Measurements from ENCODE around the gene VMAC. TPM values are rescaled to one million over a fixed set of nuclear protein-coding genes. Genes with fewer than 3 reads are reported as not detected.

VMAC gene
- total and polyA plus RNA-seq, 9 of the 15 experiments (the other 6 are each of a cell fraction or from before 2014, with no cell fraction given): 0.03 to 3.4 (median 1.1) TPM

DNA sequence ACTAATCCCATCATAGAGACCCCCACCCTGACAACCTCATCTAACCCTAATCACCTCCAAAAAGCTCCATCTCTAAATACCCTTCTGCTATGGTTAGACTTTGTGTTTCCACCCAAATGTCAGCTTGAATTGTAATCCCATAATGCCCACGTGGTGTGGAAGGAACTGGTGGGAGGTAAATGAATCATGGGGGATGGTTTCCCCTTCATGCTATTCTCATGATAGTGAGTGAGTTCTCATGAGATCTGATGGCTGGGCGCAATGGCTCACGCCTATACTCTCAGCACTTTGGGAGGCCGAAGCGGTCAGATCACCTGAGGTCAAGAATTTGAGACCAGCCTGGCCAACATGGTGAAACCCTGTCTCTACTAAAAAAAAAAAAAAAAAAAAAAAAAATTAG is 2.6 kb downstream of the VMAC start:
- TF ChIP-seq, protein P1, sequence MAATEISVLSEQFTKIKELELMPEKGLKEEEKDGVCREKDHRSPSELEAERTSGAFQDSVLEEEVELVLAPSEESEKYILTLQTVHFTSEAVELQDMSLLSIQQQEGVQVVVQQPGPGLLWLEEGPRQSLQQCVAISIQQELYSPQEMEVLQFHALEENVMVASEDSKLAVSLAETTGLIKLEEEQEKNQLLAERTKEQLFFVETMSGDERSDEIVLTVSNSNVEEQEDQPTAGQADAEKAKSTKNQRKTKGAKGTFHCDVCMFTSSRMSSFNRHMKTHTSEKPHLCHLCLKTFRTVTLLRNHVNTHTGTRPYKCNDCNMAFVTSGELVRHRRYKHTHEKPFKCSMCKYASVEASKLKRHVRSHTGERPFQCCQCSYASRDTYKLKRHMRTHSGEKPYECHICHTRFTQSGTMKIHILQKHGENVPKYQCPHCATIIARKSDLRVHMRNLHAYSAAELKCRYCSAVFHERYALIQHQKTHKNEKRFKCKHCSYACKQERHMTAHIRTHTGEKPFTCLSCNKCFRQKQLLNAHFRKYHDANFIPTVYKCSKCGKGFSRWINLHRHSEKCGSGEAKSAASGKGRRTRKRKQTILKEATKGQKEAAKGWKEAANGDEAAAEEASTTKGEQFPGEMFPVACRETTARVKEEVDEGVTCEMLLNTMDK (IDR thresholded peaks at IDR 0.05; ENCODE audit: borderline replicate concordance, insufficient read depth, low read depth, low read length, poor library complexity, severe bottlenecking): no peak
- H3K9ac ChIP-seq (ENCODE audit: insufficient read depth in 1 of 2, low read depth in 2 of 2, low read length in 2 of 2): no peak overlapping the region
- DNase-seq (ENCODE audit: extremely low read depth in 1 of 4, low spot score in 3 of 4) (no peak), ATAC-seq (no peak), FAIRE-seq (no peak)
- intact Hi-C loops (cut with micrococcal nuclease): no loop called here
- H3K36me3 ChIP-seq (ENCODE audit: control insufficient read depth, insufficient read depth, low read length): peaks cover 11% of the 10 kb centered on the region; the same call in 1 of the 3 replicates
- ChIA-PET CTCF (ENCODE audit: low intra/inter-chr PET ratio) (no interaction called here), POLR2A (no interaction called here)
- H3K4me2 ChIP-seq (ENCODE audit: insufficient read depth, low read length): no peak overlapping the region
- no peaks in the 10 kb centered on the region for H3K9me1 ChIP-seq (ENCODE audit: control insufficient read depth, insufficient read depth, low read length)
- no peak overlapping the region for H2AFZ ChIP-seq (ENCODE audit: low read depth, low read length)
- H3K27me3 ChIP-seq (ENCODE audit: control insufficient read depth in 2 of 2, insufficient read depth in 2 of 2, low read length in 2 of 2): no peaks in the 10 kb centered on the region
- H3K79me2 ChIP-seq (ENCODE audit: control insufficient read depth, insufficient read depth, low read length): peaks cover 14% of the 10 kb centered on the region
- H3K9me3 ChIP-seq (replicated peaks; ENCODE audit: control insufficient read depth, insufficient read depth, low read depth, low read length): no peaks in the 10 kb centered on the region
- whole genome bisulfite sequencing (ENCODE audit: insufficient coverage, low coverage, missing lambda C conversion rate): 52% methylated on average over 4 of the region's 5 CpGs
- H3K4me3 ChIP-seq: no peak overlapping the region
- H3K27ac ChIP-seq (ENCODE audit: extremely low read depth, low read depth, low read length): no peak overlapping the region
- BruUV-seq (replicated peaks): no TSS peak
- in situ Hi-C loops (cut with MboI): no loop called here
- H3K4me1 ChIP-seq (replicated peaks in 1 of 2; ENCODE audit: control insufficient read depth in 2 of 2, insufficient read depth in 2 of 2, low read length in 2 of 2): peaks cover 3 to 28% of the 10 kb centered on the region in 2 experiments; a peak in 3 of 5 replicates
- H4K20me1 ChIP-seq (replicated peaks; ENCODE audit: control insufficient read depth, insufficient read depth, low read length): no peaks in the 10 kb centered on the region

- no peak for DNase-seq (ENCODE audit: extremely low read depth in 1 of 4, low spot score in 3 of 4)
- Histone ChIP-seq H3K27ac (ENCODE audit: extremely low read depth, low read depth, low read length) (no peak overlapping the region), H3K4me3 (no peak overlapping the region), H3K36me3 (ENCODE audit: control insufficient read depth, insufficient read depth, low read length) (peaks cover 11% of the 10 kb centered on the region; the same call in 1 of the 3 replicates), H3K4me1 (replicated peaks in 1 of 2; ENCODE audit: control insufficient read depth in 2 of 2, insufficient read depth in 2 of 2, low read length in 2 of 2) (peaks cover 0 to 17% of the 10 kb centered on the region in 2 experiments; a peak in 2 of 5 replicates), H3K9ac (ENCODE audit: insufficient read depth in 1 of 2, low read depth in 2 of 2, low read length in 2 of 2) (peak overlapping the region in 1 of 2 experiments; percentile 61; a peak in 2 of 4 replicates), H3K79me2 (ENCODE audit: control insufficient read depth, insufficient read depth, low read length) (no peaks in the 10 kb centered on the region), H2AFZ (ENCODE audit: low read depth, low read length) (no peak overlapping the region), H3K9me1 (ENCODE audit: control insufficient read depth, insufficient read depth, low read length) (no peaks in the 10 kb centered on the region), H3K4me2 (ENCODE audit: insufficient read depth, low read length) (no peak overlapping the region), H4K20me1 (replicated peaks; ENCODE audit: control insufficient read depth, insufficient read depth, low read length) (no peaks in the 10 kb centered on the region), H3K27me3 (ENCODE audit: control insufficient read depth in 2 of 2, insufficient read depth in 2 of 2, low read length in 2 of 2) (no peaks in the 10 kb centered on the region), H3K9me3 (replicated peaks; ENCODE audit: control insufficient read depth, insufficient read depth, low read depth, low read length) (no peaks in the 10 kb centered on the region)
- BruUV-seq (replicated peaks): no TSS peak
- ATAC-seq: no peak
- WGBS (ENCODE audit: insufficient coverage, low coverage, missing lambda C conversion rate): 69% methylated on average over 12 of the region's 14 CpGs
- no peak for FAIRE-seq
- intact Hi-C loops (cut with micrococcal nuclease): no loop called here
- TF ChIP-seq CTBP1 (IDR thresholded peaks at IDR 0.05; ENCODE audit: borderline replicate concordance): no peak
- TF ChIP-seq SMAD1 (IDR thresholded peaks at IDR 0.05; ENCODE audit: low read depth, low read length, partially characterized antibody): no peak
- TF ChIP-seq POLR2G (IDR thresholded peaks at IDR 0.05; ENCODE audit: low read depth, low read length): 0 out of 2 replicates have a peak, but pooled peaks have one; percentile 20
- no peak for TF ChIP-seq SMAD3 (CRISPR knock-in tag; conservative IDR thresholded peaks at IDR 0.05)
- no peak for TF ChIP-seq RBM14 (IDR thresholded peaks at IDR 0.05; ENCODE audit: borderline replicate concordance, insufficient read depth, low read depth, low read length)
- no peak for TF ChIP-seq PCBP2 (IDR thresholded peaks at IDR 0.05; ENCODE audit: low read depth, low read length, poor library complexity, severe bottlenecking)
- ChIA-PET CTCF (ENCODE audit: low intra/inter-chr PET ratio) (no interaction called here), POLR2A (interaction anchor here (0.5 to 1.1 kb wide), 2 partner anchors 23 to 1047 kb away, joined by 3 read pairs; no protein-coding TSS in a partner anchor)
- in situ Hi-C loops (cut with MboI): no loop called here
Measured at GRCh38 chr19:5908773-5909442, 4.2 kb downstream of the VMAC start.
